Panc1 (cell line): ENCODE results near the gene NARF.

Source experiments
- TF ChIP-seq, protein P1 (sequence below), 2 experiments: IDR thresholded peaks; 2 replicates each; pipeline ENCODE4 v1.6.1; 2011 to 2012; ENCODE audit warnings: low read depth in 2 of 2, control low read depth in 1 of 2, low read length in 1 of 2, mild to moderate bottlenecking in 1 of 2, moderate library complexity in 1 of 2; ENCODE audit not compliant: insufficient read depth in 1 of 2
- TF ChIP-seq, protein P2 (sequence below): fragments of 450-650 bp; IDR thresholded peaks from 2 replicates; pipeline ENCODE4 v1.5.1; 2017; ENCODE audit warnings: mild to moderate bottlenecking

DNA sequence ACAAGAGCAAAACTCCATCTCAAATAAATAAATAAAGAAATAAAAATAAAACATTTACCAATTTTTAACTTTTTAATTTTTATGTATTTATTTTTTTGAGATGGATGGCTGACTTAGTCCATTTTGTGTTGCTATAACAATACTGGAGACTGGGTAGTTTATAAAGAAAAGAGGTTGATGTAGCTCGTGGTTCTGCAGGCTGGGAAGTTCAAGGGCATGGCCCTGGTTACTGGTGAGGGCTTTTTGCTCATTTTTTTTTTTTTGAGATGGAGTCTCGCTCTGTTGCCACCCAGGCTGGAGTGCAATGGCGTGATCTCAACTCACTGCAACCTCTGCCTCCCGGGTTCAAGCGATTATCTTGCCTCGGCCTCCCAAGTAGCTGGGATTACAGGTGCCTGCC is 46.8 kb downstream of the NARF start:
- TF ChIP-seq, protein P1, sequence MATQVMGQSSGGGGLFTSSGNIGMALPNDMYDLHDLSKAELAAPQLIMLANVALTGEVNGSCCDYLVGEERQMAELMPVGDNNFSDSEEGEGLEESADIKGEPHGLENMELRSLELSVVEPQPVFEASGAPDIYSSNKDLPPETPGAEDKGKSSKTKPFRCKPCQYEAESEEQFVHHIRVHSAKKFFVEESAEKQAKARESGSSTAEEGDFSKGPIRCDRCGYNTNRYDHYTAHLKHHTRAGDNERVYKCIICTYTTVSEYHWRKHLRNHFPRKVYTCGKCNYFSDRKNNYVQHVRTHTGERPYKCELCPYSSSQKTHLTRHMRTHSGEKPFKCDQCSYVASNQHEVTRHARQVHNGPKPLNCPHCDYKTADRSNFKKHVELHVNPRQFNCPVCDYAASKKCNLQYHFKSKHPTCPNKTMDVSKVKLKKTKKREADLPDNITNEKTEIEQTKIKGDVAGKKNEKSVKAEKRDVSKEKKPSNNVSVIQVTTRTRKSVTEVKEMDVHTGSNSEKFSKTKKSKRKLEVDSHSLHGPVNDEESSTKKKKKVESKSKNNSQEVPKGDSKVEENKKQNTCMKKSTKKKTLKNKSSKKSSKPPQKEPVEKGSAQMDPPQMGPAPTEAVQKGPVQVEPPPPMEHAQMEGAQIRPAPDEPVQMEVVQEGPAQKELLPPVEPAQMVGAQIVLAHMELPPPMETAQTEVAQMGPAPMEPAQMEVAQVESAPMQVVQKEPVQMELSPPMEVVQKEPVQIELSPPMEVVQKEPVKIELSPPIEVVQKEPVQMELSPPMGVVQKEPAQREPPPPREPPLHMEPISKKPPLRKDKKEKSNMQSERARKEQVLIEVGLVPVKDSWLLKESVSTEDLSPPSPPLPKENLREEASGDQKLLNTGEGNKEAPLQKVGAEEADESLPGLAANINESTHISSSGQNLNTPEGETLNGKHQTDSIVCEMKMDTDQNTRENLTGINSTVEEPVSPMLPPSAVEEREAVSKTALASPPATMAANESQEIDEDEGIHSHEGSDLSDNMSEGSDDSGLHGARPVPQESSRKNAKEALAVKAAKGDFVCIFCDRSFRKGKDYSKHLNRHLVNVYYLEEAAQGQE (IDR thresholded peaks at IDR 0.05; ENCODE audit: insufficient read depth in 1 of 2, low read depth in 2 of 2, low read length in 1 of 2), result no peak
- TF ChIP-seq, protein P2, sequence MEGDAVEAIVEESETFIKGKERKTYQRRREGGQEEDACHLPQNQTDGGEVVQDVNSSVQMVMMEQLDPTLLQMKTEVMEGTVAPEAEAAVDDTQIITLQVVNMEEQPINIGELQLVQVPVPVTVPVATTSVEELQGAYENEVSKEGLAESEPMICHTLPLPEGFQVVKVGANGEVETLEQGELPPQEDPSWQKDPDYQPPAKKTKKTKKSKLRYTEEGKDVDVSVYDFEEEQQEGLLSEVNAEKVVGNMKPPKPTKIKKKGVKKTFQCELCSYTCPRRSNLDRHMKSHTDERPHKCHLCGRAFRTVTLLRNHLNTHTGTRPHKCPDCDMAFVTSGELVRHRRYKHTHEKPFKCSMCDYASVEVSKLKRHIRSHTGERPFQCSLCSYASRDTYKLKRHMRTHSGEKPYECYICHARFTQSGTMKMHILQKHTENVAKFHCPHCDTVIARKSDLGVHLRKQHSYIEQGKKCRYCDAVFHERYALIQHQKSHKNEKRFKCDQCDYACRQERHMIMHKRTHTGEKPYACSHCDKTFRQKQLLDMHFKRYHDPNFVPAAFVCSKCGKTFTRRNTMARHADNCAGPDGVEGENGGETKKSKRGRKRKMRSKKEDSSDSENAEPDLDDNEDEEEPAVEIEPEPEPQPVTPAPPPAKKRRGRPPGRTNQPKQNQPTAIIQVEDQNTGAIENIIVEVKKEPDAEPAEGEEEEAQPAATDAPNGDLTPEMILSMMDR, result no peak
